ENCODE data around the gene MT1M. TPM values are rescaled to one million over a fixed set of nuclear protein-coding genes. Genes with fewer than 3 reads are reported as not detected.

MT1M gene
- total and polyA plus RNA-seq, 2 experiments from 2014 or later = 1.1 to 4.7 TPM

GRCh38 chr16:56658327-56658875 is 25.9 kb downstream of the MT1M start:
- peak overlapping the region; percentile 82 for H3K4me3 ChIP-seq
- peaks cover 1% of the 10 kb centered on the region; the same call in 1 of the 2 replicates for H3F3A ChIP-seq (replicated peaks; ENCODE audit: low read depth)
- no peaks in the 10 kb centered on the region for H3K79me2 ChIP-seq (replicated peaks; ENCODE audit: insufficient read depth)
- H3K4me1 ChIP-seq (ENCODE audit: insufficient read depth) = peaks cover 21% of the 10 kb centered on the region
- peaks cover 69% of the 10 kb centered on the region for H3K27me3 Mint-ChIP-seq (ENCODE audit: insufficient read depth, low read depth, poor library complexity)
- peak overlapping the region; percentile 80 for H2AFZ ChIP-seq
- peaks cover 24% of the 10 kb centered on the region for H3K4me1 Mint-ChIP-seq
- DNase-seq (ENCODE audit: low spot score) (no peak), ATAC-seq (peak; percentile 17)
- H3K36me3 Mint-ChIP-seq (ENCODE audit: low read depth) = peaks cover 22% of the 10 kb centered on the region; the same call in 2 of the 3 replicates
- H4K20me1 ChIP-seq (replicated peaks; ENCODE audit: insufficient read depth) = no peaks in the 10 kb centered on the region
- no peak overlapping the region for H3K27ac ChIP-seq (ENCODE audit: low read depth)
- no peaks in the 10 kb centered on the region for H3K9me2 ChIP-seq (ENCODE audit: insufficient read depth)
- H3K27me3 ChIP-seq (ENCODE audit: insufficient read depth) = peaks cover 75% of the 10 kb centered on the region
- TF ChIP-seq REST (IDR thresholded peaks at IDR 0.05; ENCODE audit: unreplicated experiment) (no peak), EZH2 (IDR thresholded peaks at IDR 0.05; ENCODE audit: low read depth, unreplicated experiment) (no peak), ZNF331 (CRISPR knock-in tag; IDR thresholded peaks at IDR 0.05; ENCODE audit: low read depth) (no peak), STAT1 (IDR thresholded peaks at IDR 0.05; ENCODE audit: unreplicated experiment) (no peak), ZNF462 (CRISPR knock-in tag; IDR thresholded peaks at IDR 0.05) (no peak), JUNB (IDR thresholded peaks at IDR 0.05; ENCODE audit: unreplicated experiment) (no peak), NANOG (IDR thresholded peaks at IDR 0.05; ENCODE audit: borderline replicate concordance) (no peak), ETS1 (IDR thresholded peaks at IDR 0.05) (no peak), CREB1 (CRISPR knock-in tag; IDR thresholded peaks at IDR 0.05; ENCODE audit: low read depth) (no peak)
- peak overlapping the region; percentile 90 for H3K4me3 Mint-ChIP-seq
- no peaks in the 10 kb centered on the region for H3K9me3 Mint-ChIP-seq
- no peak overlapping the region for H3K27ac Mint-ChIP-seq
- peak overlapping the region; percentile 90 for H3K4me2 ChIP-seq
- no peaks in the 10 kb centered on the region; the same call in 1 of the 2 replicates for H3K36me3 ChIP-seq (ENCODE audit: insufficient read depth)

Measured in GM23338 (cell line).